ENCODE data around the gene TSPO2. TPM values are rescaled to one million over a fixed set of nuclear protein-coding genes. Genes with fewer than 3 reads are reported as not detected.

The TSPO2 gene
- polyA plus RNA-seq, 2 donors, result 0.04 TPM; not detected in 1

DNA sequence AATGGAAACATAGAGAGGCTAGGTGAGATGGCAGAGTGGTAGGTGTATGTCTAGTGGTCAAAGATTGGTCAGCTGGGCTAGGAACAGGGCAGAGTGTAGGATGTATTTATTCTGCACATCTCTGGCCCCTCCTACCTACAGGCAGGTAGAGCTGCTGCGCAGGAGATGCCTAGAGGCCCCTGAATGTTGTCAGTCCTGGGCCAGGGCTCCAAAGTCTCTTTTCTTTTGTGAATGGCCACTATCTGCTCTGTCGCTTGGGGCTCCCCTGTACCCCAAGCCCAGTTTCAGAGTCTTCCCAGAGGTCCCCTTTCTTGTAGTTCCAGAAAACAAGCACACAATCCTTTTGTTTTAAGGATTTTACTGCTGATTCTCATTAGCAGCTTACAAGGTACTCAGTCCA lies 5.0 kb downstream of the TSPO2 start:
- H3K9me3 ChIP-seq (ENCODE audit: control insufficient read depth in 2 of 2, insufficient read depth in 1 of 2, low read depth in 1 of 2, low read length in 1 of 2), result no peaks in the 10 kb centered on the region
- H3K36me3 ChIP-seq (ENCODE audit: control insufficient read depth in 2 of 2, insufficient read depth in 2 of 2, low read length in 1 of 2), result no peaks in the 10 kb centered on the region
- H3K27me3 ChIP-seq (ENCODE audit: control insufficient read depth in 1 of 2, insufficient read depth in 2 of 2, low read length in 2 of 2), result no peaks in the 10 kb centered on the region
- no peak overlapping the region for H3K27ac ChIP-seq (ENCODE audit: low read depth in 2 of 2, low read length in 1 of 2)
- H3K4me1 ChIP-seq (ENCODE audit: control insufficient read depth in 2 of 2, insufficient read depth in 2 of 2, low read length in 1 of 2), result no peaks in the 10 kb centered on the region
- 95 to 100% methylated on average over 2 of the region's 2 CpGs for WGBS, 2 donors
- H3K4me3 ChIP-seq (ENCODE audit: low read depth in 1 of 2, low read length in 2 of 2), result no peak overlapping the region

DNA sequence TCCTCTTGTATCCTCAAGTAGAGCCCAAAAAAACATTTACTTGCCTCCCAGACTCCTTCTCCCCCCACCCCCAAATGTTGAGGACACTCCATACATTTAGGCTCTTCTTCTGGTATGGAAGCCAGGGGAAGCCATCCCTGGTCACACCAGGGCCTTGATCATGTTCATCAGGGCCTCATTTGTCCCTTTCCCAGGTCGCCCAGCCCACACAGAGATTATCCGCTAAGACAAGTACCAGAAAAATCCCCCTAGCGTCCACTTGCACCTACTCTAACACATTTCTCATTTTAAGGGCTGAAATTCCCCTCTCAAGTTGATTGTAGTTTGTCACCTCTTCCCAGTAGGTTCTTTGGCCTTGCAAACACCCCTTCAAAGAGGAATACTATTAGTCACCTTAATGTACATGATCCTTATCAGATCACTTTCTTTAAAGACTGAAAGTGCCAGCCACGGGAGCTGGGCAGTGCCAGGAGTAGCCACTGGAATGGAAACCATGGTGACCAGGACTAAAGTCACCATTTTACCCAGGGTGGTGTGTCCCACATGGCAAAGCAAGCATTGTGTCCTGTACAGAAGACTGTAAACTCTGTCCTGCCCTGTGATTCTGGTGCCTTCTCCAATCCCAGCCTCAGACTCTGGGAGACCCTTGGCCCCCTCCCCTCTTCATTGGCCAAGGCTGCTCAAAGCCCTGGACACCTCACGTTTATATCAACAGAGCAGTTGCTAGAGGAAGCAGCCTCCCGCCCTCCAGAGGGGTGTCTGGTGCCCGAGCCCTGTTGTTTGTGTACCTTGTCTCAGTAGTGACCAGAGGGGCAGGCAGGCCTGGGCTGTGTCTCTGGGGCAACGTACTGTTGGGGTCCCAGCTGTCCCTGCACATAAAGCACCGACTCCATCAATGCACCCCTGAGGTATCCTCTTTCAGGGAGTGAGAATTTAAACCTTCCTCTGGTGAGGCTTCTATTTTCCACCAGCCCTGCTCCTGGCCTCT lies 5.8 kb downstream of the TSPO2 start:
- peaks cover 0 to 1% of the 10 kb centered on the region in 2 donors for H3K4me1 ChIP-seq (ENCODE audit: control insufficient read depth in 2 of 2, insufficient read depth in 2 of 2, low read length in 1 of 2)
- H3K36me3 ChIP-seq (ENCODE audit: control insufficient read depth in 2 of 2, insufficient read depth in 2 of 2, low read length in 1 of 2), result no peaks in the 10 kb centered on the region
- H3K27me3 ChIP-seq (ENCODE audit: control insufficient read depth in 1 of 2, insufficient read depth in 2 of 2, low read length in 2 of 2), result no peaks in the 10 kb centered on the region
- H3K27ac ChIP-seq (ENCODE audit: low read depth in 2 of 2, low read length in 1 of 2), result no peak overlapping the region
- H3K4me3 ChIP-seq (ENCODE audit: low read depth in 1 of 2, low read length in 2 of 2), result no peak overlapping the region
- 73 to 80% methylated on average over 9 of the region's 9 CpGs for WGBS, 2 donors
- no peaks in the 10 kb centered on the region for H3K9me3 ChIP-seq (ENCODE audit: control insufficient read depth in 2 of 2, insufficient read depth in 1 of 2, low read depth in 1 of 2, low read length in 1 of 2)

DNA sequence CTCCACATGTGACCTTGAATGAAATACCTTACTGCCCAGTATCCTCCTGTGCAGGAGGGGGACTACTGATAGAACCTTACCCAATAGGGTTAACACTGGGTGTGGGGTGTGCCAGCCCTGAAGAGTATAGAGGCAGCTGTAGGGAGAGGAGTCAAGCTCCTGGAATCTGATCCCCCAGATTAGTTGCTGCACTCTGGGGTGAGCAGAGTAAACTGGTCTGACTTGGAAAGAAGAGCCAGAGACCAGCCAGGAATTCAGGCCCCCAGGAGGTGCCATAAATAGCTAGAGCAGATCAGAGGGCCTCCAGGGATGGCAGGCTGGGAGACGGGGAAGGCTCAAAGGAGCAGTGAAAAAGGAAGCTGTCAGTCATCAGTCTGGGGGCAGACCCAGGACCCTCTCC lies 7.3 kb downstream of the TSPO2 start:
- 54 to 76% methylated on average over 1 of the region's 1 CpG for WGBS, 2 donors
- peaks cover 0 to 6% of the 10 kb centered on the region in 2 donors for H3K4me1 ChIP-seq (ENCODE audit: control insufficient read depth in 2 of 2, insufficient read depth in 2 of 2, low read length in 1 of 2)
- H3K27ac ChIP-seq (ENCODE audit: low read depth in 2 of 2, low read length in 1 of 2), result no peak overlapping the region
- no peaks in the 10 kb centered on the region for H3K27me3 ChIP-seq (ENCODE audit: control insufficient read depth in 1 of 2, insufficient read depth in 2 of 2, low read length in 2 of 2)
- H3K36me3 ChIP-seq (ENCODE audit: control insufficient read depth in 2 of 2, insufficient read depth in 2 of 2, low read length in 1 of 2), result no peaks in the 10 kb centered on the region
- H3K4me3 ChIP-seq (ENCODE audit: low read depth in 1 of 2, low read length in 2 of 2), result no peak overlapping the region
- no peaks in the 10 kb centered on the region for H3K9me3 ChIP-seq (ENCODE audit: control insufficient read depth in 2 of 2, insufficient read depth in 1 of 2, low read depth in 1 of 2, low read length in 1 of 2)

DNA sequence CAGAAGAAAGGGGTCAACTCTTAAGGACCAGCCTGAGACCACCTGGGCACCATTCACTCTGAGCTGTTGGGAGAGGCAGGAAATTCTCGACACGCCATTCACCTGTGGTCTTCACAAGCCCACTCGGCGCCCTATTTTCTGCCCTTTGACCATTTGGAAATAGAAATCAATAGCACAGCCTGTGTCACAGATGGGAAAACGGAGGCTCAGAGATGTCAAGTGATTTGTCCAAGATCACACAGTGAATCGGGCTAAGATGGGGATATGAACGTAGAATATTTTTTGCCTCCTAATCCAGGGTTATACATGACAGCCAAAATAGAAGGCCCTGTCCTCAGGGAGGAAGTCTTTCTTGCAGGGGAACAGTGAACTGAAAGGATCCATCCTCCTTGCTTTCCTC lies 7.7 kb downstream of the TSPO2 start:
- H3K4me3 ChIP-seq (ENCODE audit: low read depth in 1 of 2, low read length in 2 of 2), result no peak overlapping the region
- peaks cover 0 to 6% of the 10 kb centered on the region in 2 donors for H3K4me1 ChIP-seq (ENCODE audit: control insufficient read depth in 2 of 2, insufficient read depth in 2 of 2, low read length in 1 of 2)
- no peak overlapping the region for H3K27ac ChIP-seq (ENCODE audit: low read depth in 2 of 2, low read length in 1 of 2)
- no peaks in the 10 kb centered on the region for H3K27me3 ChIP-seq (ENCODE audit: control insufficient read depth in 1 of 2, insufficient read depth in 2 of 2, low read length in 2 of 2)
- no peaks in the 10 kb centered on the region for H3K9me3 ChIP-seq (ENCODE audit: control insufficient read depth in 2 of 2, insufficient read depth in 1 of 2, low read depth in 1 of 2, low read length in 1 of 2)
- no peaks in the 10 kb centered on the region for H3K36me3 ChIP-seq (ENCODE audit: control insufficient read depth in 2 of 2, insufficient read depth in 2 of 2, low read length in 1 of 2)
- WGBS, 2 donors, result 82 to 88% methylated on average over 7 of the region's 7 CpGs

GRCh38 chr6:41050536-41050935 lies 8.3 kb downstream of the TSPO2 start:
- WGBS, 2 donors, result 66 to 82% methylated on average over 3 of the region's 3 CpGs
- Histone ChIP-seq H3K4me1 (ENCODE audit: control insufficient read depth in 2 of 2, insufficient read depth in 2 of 2, low read length in 1 of 2) (peaks cover 0 to 6% of the 10 kb centered on the region in 2 donors), H3K27me3 (ENCODE audit: control insufficient read depth in 1 of 2, insufficient read depth in 2 of 2, low read length in 2 of 2) (no peaks in the 10 kb centered on the region), H3K27ac (ENCODE audit: low read depth in 2 of 2, low read length in 1 of 2) (no peak overlapping the region), H3K9me3 (ENCODE audit: control insufficient read depth in 2 of 2, insufficient read depth in 1 of 2, low read depth in 1 of 2, low read length in 1 of 2) (no peaks in the 10 kb centered on the region), H3K4me3 (ENCODE audit: low read depth in 1 of 2, low read length in 2 of 2) (no peak overlapping the region), H3K36me3 (ENCODE audit: control insufficient read depth in 2 of 2, insufficient read depth in 2 of 2, low read length in 1 of 2) (no peaks in the 10 kb centered on the region)

DNA sequence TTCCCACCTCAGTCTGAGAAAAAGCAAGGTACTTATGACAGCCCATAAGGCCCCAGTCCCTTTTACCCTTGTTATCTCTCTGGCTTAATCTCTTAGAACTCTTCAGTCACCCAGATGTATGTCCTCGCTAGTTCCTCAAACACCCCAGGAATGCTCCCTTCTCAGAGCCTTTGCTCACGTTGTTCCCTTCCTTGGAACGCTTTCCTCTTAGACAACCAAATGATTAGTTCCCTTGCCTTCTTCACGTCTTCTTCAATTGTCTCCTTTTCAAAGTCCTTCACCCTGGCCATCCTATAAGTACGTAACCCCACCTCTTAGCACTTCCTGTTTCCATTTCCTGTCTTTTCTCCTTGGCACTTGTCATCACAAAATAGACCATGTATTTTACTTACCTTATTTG lies 9.6 kb downstream of the TSPO2 start:
- Histone ChIP-seq H3K4me1 (ENCODE audit: control insufficient read depth in 2 of 2, insufficient read depth in 2 of 2, low read length in 1 of 2) (peaks cover 0 to 6% of the 10 kb centered on the region in 2 donors), H3K27me3 (ENCODE audit: control insufficient read depth in 1 of 2, insufficient read depth in 2 of 2, low read length in 2 of 2) (no peaks in the 10 kb centered on the region), H3K9me3 (ENCODE audit: control insufficient read depth in 2 of 2, insufficient read depth in 1 of 2, low read depth in 1 of 2, low read length in 1 of 2) (no peaks in the 10 kb centered on the region), H3K36me3 (ENCODE audit: control insufficient read depth in 2 of 2, insufficient read depth in 2 of 2, low read length in 1 of 2) (no peaks in the 10 kb centered on the region), H3K4me3 (ENCODE audit: low read depth in 1 of 2, low read length in 2 of 2) (no peak overlapping the region), H3K27ac (ENCODE audit: low read depth in 2 of 2, low read length in 1 of 2) (no peak overlapping the region)
- 73 to 79% methylated on average over 5 of the region's 5 CpGs for WGBS, 2 donors

- WGBS, 2 donors, result 45 to 59% methylated on average over 5 of the region's 5 CpGs
- Histone ChIP-seq H3K27me3 (ENCODE audit: control insufficient read depth in 1 of 2, insufficient read depth in 2 of 2, low read length in 2 of 2) (no peaks in the 10 kb centered on the region), H3K9me3 (ENCODE audit: control insufficient read depth in 2 of 2, insufficient read depth in 1 of 2, low read depth in 1 of 2, low read length in 1 of 2) (no peaks in the 10 kb centered on the region), H3K4me3 (ENCODE audit: low read depth in 1 of 2, low read length in 2 of 2) (no peak within 1 kb of the TSS), H3K36me3 (ENCODE audit: control insufficient read depth in 2 of 2, insufficient read depth in 2 of 2, low read length in 1 of 2) (no peaks in the 10 kb centered on the region), H3K27ac (ENCODE audit: low read depth in 2 of 2, low read length in 1 of 2) (no peak within 1 kb of the TSS), H3K4me1 (ENCODE audit: control insufficient read depth in 2 of 2, insufficient read depth in 2 of 2, low read length in 1 of 2) (peaks cover 0 to 6% of the 10 kb centered on the region in 2 donors)
Measured at GRCh38 chr6:41053041-41053440, 10.8 kb downstream of the TSPO2 start, which contains the start of gene APOBEC2. Gene APOBEC2 (plus strand): TSS chr6:41053202. CDS start chr6:41053348, 146 bp downstream.

GRCh38 chr6:41054511-41054910 lies 12.2 kb downstream of the TSPO2 start:
- Histone ChIP-seq H3K4me3 (ENCODE audit: low read depth in 1 of 2, low read length in 2 of 2) (no peak overlapping the region), H3K9me3 (ENCODE audit: control insufficient read depth in 2 of 2, insufficient read depth in 1 of 2, low read depth in 1 of 2, low read length in 1 of 2) (no peaks in the 10 kb centered on the region), H3K36me3 (ENCODE audit: control insufficient read depth in 2 of 2, insufficient read depth in 2 of 2, low read length in 1 of 2) (no peaks in the 10 kb centered on the region), H3K27me3 (ENCODE audit: control insufficient read depth in 1 of 2, insufficient read depth in 2 of 2, low read length in 2 of 2) (no peaks in the 10 kb centered on the region), H3K27ac (ENCODE audit: low read depth in 2 of 2, low read length in 1 of 2) (no peak overlapping the region), H3K4me1 (ENCODE audit: control insufficient read depth in 2 of 2, insufficient read depth in 2 of 2, low read length in 1 of 2) (peaks cover 0 to 6% of the 10 kb centered on the region in 2 donors)
- 87 to 95% methylated on average over 3 of the region's 3 CpGs for WGBS, 2 donors

GRCh38 chr6:41055149-41055548 lies 12.9 kb downstream of the TSPO2 start:
- Histone ChIP-seq H3K4me3 (ENCODE audit: low read depth in 1 of 2, low read length in 2 of 2) (no peak overlapping the region), H3K27ac (ENCODE audit: low read depth in 2 of 2, low read length in 1 of 2) (no peak overlapping the region)
- 45 to 63% methylated on average over 3 of the region's 3 CpGs for WGBS, 2 donors

More at GRCh38 chr6:41055149-41055548, 12.9 kb downstream of the TSPO2 start:
- Histone ChIP-seq H3K27me3 (ENCODE audit: control insufficient read depth in 1 of 2, insufficient read depth in 2 of 2, low read length in 2 of 2) (no peaks in the 10 kb centered on the region), H3K4me1 (ENCODE audit: control insufficient read depth in 2 of 2, insufficient read depth in 2 of 2, low read length in 1 of 2) (peaks cover 0 to 6% of the 10 kb centered on the region in 2 donors), H3K36me3 (ENCODE audit: control insufficient read depth in 2 of 2, insufficient read depth in 2 of 2, low read length in 1 of 2) (no peaks in the 10 kb centered on the region), H3K9me3 (ENCODE audit: control insufficient read depth in 2 of 2, insufficient read depth in 1 of 2, low read depth in 1 of 2, low read length in 1 of 2) (no peaks in the 10 kb centered on the region)

All from esophagus (tissue), 2 donors.